HG03060 (cell line): ENCODE results near the gene TMEM116.
"Not testable (repeated sequence)": the region's sequence is repeated elsewhere in the genome, so short reads cannot be mapped to it uniquely, and the experiment has no call there.

ENCODE experiments used
- ATAC-seq: cut with Tn5 transposase; IDR thresholded peaks from one replicate; pipeline ENCODE4 v1.9.1; 2021; ENCODE audit warnings: low read depth, moderate number of reproducible peaks; ENCODE audit not compliant: unreplicated experiment

TMEM116 gene

GRCh38 chr12:112010415-112011344, 2.3 kb downstream of the TMEM116 start:
- ATAC-seq: no peak

- not testable (repeated sequence) for ATAC-seq
Measured at GRCh38 chr12:112009596-112009995, 3.4 kb downstream of the TMEM116 start.

GRCh38 chr12:112008918-112009317, 4.0 kb downstream of the TMEM116 start:
- ATAC-seq: no peak

- no peak for ATAC-seq
Measured at GRCh38 chr12:112007945-112008344, 5.0 kb downstream of the TMEM116 start.

- ATAC-seq: no peak
Measured at GRCh38 chr12:112005419-112006395, 7.3 kb downstream of the TMEM116 start.

GRCh38 chr12:112004041-112004440, 8.9 kb downstream of the TMEM116 start:
- ATAC-seq: no peak

- ATAC-seq: no peak
Measured at GRCh38 chr12:112001576-112001975, 11.4 kb downstream of the TMEM116 start.

- ATAC-seq: no peak
Measured at GRCh38 chr12:112000820-112001219, 12.1 kb downstream of the TMEM116 start.

- not testable (repeated sequence) for ATAC-seq
Measured at GRCh38 chr12:111999129-111999528, 13.8 kb downstream of the TMEM116 start.

- no peak for ATAC-seq
Measured at GRCh38 chr12:111998015-111998414, 14.9 kb downstream of the TMEM116 start.

GRCh38 chr12:111997300-111997699, 15.7 kb downstream of the TMEM116 start:
- ATAC-seq: no peak

GRCh38 chr12:111995782-111996480, 17.0 kb downstream of the TMEM116 start:
- no peak for ATAC-seq

GRCh38 chr12:111994211-111995111, 18.5 kb downstream of the TMEM116 start:
- not testable (repeated sequence) for ATAC-seq

GRCh38 chr12:111993292-111994150, 19.4 kb downstream of the TMEM116 start:
- ATAC-seq: no peak

GRCh38 chr12:111992464-111992863, 20.5 kb downstream of the TMEM116 start:
- ATAC-seq: no peak

- no peak for ATAC-seq
Measured at GRCh38 chr12:111991946-111992345, 21.0 kb downstream of the TMEM116 start.

- ATAC-seq: no peak
Measured at GRCh38 chr12:111991535-111991934, 21.4 kb downstream of the TMEM116 start.

- ATAC-seq: no peak
Measured at GRCh38 chr12:111984820-111985219, 28.1 kb downstream of the TMEM116 start.
